ENCODE measurements around the gene PFDN1.

The PFDN1 gene

DNA sequence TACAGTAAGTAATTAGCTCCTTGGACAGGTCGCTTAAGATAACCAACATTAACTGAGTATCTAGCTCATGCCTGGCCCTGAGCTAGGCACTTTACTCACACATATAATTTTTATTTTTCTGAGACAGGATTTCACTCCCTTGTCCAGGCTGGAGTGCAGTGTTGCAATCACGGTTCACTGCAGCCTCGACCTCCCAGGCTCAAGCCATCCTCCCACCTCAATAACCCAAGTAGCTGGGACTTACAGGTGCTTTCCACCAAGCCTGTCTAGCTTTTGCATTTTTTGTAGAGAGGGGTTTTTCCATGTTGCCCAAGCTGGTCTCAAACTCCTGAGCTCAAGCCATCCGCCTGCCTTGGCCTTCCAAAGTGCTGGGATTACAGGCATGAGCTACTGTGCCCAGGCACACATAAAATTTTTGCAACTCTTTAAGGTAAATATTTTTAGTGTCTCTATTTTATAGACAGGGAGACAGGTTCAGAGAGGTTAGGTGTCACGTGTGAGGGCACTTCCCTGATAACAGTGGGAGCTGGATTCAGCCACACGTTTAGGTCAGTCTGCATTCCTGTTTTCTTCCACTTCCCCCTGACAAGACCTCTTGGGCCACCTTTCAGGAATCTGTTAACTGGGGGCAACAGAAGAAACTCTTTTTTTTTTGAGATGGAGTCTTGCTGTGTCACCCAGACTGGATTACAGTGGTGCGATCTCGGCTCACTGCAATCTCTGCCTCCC lies 25.3 kb upstream of the PFDN1 start:
- DNase-seq (ENCODE audit: low spot score): no peak

DNA sequence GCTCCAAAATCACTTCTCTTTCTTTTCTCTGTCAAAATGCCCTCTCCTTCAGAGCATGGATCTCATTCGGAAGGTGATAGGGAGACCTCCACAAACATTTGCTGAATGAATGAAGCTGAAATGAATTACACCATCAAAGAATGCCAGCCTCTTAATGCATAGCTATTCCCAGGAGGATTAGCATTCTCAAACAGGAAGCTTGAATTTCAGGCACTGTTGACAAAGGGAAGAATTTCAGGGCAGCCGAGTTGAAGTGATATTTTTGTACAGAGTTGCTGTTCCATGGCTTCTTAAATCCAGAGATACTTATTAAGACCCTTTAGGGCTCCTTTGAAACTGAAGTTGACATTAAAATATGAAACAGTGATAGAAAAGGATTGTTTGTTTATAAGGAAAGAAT lies 24.7 kb upstream of the PFDN1 start:
- DNase-seq (ENCODE audit: low spot score): no peak

DNA sequence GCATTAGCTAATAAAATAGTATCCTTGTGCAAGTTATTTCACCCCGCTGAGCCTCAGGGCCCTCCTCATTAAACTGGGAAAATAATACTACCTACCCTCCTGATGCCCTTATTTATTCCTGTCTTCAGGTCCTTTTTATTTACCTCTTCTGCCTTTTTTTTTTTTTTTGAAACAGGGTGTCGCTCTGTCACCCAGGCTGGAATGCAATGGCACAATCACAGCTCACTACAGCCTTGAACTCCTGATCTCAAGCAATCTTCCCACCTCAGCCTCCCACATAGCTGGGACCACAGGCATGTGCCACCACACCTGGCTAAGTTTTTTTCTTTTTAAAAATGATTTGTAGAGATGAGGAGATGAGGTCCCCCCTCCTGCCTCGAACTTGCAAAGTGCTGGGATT lies 22.6 kb upstream of the PFDN1 start:
- DNase-seq (ENCODE audit: low spot score): no peak

DNA sequence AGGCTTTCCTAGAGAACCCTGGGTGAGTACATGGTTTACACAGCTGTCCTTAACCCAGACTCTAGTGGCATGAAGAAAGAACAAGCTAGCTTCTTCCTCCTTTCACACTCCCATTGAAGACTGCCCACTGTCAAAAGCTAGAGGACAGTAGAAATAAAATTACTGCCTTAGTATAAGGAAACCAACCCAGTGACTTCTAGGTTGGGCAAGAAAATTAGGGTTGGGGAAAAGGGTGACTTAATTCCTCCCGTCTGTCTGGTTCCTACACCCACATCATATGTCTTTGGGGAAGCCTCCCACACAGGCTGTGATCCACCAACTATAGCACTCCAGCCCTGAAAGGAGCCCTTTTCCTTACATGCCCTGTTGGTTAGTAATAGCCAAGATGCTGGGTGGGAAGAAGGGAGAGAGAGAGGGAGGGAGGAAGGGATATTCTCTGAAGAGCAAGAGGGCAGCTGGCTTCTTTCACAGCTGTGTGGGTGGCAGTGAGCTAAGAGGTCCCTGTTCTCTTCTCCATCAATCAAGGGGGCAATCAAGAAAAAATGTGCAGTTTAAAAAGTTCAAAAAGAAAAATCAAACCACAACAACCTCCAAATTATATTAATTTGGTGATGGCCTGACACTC lies 21.8 kb upstream of the PFDN1 start:
- DNase-seq (ENCODE audit: low spot score): no peak

DNA sequence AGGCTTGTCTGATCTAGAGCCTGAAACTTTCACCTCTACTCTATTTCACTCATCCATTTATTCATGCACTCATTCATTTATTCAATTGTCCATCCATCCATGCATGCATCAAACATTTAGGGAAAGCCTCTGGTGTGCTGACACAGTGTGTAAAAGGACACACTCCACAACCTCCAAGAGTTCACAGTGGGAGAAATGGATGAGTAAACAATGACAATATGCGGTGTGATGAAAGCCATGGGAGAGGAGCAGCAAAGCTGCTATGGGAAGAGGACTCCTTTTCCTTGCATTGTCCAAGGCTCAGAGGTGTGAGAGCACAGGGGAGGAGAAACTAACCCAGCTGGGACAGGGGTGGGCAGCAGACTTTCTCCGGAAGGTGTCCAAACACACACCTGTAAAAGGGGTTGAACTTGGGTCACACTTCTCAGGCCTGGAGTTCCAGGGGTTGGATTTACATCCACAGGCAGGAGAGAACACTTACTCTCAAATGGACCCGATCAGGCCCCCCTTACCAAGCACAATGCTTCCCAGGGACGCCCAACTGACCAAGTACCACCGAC lies 21.2 kb upstream of the PFDN1 start:
- no peak for DNase-seq (ENCODE audit: low spot score)

DNA sequence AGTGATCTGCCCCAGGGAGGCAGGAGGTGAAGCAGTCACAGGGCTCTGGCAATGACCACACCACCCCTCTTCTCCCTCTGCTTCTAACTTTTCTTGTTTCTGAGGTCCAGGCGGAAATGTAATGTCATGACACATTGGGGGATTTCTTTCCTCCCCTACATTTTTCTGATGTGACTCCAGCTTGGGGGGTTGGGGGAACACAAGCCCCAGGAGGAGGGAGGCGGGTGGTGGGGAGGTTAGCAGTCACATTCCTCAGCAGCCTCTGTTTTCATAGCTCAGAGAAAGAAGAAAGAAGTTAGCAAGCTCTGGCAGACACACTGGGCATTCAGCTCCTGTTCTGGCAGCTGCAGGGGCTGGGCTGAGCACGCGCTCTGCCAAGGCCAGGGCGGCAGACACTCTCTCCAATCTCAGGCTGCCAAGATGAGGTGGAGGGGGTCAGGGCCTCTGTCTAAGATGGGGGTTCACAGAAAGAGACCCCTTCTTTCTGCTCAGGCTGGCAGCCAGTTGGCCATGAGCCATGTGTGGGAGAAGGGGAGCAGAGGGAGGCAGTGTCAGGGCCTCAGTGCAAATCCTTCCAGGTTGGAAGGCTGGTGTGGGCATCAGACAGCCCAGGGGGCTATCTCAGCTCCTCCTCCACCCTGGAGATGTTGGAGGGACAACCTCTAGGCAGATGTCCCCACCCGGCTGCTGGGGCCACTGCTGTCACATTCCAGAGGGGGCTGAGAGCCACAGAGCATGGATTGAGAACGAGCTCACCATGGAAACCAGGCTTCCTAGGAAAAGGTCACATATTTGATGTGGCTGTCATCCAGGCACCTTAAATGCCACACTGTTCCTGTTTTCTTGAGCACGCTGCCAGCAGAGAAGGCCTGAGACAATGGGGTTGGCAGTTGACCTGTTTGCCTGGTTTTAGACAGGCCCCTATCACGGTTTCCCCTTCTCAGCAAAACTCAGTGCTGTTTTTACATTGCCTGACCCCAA lies 20.1 kb upstream of the PFDN1 start:
- DNase-seq (ENCODE audit: low spot score): no peak

DNA sequence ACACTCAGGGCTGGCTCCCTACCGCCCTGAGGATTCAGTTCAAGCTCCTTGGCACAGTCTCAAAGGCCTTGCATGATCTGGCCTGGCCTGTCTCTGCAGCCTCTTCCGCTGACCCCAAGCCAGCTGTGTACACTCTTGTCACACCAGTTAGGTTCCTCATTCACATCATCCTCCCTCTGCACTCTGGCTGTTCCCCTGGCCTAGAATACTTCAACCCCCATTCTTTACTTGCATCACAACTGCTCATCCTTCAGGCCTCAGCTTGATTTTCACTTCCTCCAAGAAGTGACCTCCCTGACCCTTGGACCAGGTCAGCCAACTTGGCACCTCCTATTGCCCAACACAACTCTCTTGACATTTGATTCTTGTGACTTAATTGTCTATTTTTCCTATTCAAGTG lies 18.9 kb upstream of the PFDN1 start:
- DNase-seq (ENCODE audit: low spot score): no peak

DNA sequence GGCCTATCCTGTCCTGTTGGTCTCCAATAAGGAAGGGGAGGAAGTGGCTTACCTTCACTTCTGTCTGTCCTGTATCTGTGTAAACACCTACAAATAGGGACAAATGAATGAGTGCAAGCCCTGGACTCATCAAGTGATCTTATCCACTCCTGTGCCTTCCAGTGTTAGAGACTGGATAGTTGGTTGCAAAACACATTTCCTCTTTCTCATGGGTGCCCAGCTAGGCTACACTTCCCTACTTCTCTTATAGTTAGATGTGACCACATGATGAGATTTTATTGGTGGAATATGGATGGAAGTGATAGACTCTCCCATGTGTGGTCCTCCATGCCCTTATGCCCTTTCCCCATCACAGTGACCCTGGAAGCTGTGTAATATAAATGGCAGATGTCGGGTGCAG lies 16.9 kb upstream of the PFDN1 start:
- DNase-seq (ENCODE audit: low spot score): no peak

DNA sequence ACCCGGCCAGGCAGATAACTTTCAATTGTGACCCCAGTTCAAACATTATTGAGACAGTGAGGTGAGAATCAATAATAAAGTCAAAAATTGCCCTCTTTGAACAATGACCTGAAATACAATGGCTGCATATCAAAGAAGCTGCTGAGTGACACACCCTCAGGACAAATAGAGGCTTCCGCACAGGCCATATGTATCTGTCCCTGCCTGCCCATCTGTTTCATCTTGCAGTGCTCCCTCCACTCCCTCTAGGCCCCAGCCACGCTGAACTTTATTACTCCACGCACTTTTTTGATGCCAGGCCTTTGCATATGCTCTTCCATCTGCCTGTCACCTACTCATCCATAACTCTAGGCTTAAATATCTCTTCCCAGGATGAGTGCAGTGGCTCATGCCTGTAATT lies 15.9 kb upstream of the PFDN1 start:
- DNase-seq (ENCODE audit: low spot score): no peak

DNA sequence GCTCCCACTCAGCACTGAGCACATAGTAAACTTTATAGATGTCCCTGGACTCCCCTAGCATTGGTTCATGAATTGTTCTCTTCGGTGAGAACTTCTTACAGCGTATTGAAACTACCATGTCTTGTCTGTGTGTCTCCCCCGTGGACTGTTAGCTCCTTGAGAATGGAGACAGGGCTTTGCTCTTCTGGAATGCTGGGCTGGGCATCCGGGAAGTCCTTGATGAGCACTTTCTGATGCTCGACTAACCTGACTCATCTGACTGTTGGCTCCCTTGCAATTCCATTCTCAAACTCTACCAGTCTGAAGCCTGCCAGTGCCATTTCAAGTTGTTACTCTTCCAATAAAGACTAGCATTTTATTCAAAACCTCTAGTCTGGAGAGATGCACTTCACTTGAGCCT lies 15.0 kb upstream of the PFDN1 start:
- no peak for DNase-seq (ENCODE audit: low spot score)

DNA sequence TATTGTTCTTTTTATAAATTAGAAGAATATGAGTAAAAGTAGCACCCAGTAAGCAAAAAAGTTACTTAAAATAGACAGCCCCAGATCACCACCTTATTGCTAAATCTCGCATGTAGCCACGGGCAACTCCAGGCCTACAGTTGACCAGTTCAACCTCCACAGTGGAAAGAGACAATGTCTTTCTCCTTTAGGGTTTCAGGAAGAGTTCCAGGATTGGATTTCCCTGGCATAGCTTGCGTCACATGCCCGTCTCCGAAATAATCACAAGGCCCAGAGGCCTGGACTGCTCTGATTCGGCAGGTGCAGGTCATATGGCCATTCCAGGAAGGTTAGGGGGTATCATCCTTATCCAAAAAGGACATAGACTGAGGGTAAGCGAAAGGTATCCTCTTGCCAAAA lies 9.9 kb upstream of the PFDN1 start:
- DNase-seq (ENCODE audit: low spot score): no peak

DNA sequence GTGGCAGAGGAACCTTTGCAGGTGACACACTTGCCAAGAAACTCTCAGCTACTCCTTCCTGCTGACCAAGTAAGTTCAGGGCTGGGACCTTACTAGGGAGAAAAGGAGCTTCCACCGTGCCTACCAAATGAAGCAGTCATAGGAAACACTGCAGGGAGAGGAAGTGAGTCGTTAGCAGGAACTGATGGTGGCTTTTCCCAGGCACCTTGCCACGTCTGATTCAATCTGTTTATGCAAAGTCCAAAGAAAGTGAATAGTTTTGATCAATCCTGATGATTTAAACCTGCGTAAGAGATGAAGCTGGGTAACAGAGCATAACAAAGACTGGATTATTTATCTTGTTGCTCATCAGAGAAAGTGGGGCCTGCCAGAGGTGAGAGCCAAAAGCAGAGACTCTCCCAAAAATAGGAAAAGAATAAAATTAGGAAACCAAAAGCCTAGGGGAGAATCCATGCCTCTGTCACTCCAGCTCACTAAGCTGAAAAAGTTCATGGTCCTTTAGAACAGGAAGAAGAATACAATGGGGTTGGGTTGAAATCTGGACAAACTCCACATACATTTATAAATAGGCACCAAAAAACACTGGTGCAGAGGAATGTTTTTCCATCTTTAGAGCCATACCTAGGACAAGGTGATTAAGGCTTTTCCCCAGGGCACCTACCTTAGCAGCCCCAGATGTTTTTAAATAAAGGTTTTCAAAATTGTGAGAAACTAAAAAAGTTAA lies 9.3 kb upstream of the PFDN1 start:
- no peak for DNase-seq (ENCODE audit: low spot score)

DNA sequence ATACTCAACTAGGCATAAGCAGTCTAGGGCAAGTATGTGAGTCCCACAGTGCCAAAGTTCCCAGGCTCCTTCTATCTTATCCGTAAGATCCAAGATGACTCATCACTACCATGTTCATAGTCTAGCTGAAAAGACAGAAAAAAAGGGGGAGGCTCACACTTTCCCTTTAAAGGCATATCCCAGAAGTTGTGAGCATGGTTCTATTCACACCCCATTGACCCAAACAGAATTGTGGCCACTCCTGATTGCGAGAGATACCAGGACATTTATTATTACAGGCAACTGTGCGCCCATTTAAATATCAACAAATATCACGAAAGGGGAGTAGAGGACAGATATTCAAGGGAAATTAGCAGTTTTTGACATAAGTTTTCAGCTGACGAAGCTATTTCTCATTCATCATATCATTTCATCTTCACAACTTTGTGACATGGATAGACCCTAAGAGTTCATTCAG lies 8.1 kb upstream of the PFDN1 start:
- no peak for DNase-seq (ENCODE audit: low spot score)

DNA sequence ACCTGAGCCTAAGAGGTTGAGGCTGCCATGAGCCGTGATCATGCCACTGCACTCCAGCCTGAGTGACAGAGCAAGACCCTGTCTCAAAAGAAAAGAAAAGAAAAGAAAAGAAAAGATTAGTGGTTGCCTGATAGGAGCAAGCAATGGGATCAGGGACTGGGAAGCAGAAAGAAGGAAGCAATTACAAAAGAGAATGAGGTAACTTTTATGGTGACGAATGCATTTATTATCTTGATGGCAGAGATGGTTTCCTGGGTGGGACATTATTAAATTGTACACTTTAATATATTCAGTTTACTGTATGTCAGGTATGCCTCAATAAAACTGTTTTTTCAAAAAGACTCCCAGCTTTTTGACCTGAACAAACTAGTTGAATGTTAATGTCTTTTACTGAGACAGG lies 7.5 kb upstream of the PFDN1 start:
- no peak for DNase-seq (ENCODE audit: low spot score)

DNA sequence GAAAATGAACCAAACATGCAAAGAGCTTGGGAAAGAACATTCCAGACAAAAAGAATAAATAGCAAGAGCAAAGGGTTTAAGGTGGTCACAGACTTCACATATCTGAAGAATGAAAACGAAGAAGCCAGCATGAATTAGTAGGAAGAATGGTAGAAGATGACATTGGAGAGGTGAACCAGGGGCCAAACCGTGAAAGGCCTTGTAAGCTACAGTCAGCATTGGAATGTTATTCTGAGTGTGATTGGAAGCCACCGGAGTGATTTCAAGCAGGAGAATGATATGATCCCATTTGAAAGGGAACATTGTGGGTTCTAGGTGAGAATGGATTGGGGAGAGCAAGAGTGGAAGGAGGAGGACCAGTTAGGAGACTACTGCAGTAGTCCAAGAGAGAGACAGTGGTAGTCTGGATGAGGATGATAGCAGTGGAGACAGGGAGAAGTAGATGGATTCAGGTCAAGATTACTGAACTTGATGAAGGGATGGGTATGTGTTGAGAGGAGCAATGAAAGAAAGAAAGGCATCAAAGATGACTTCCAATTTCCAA lies 6.9 kb upstream of the PFDN1 start:
- DNase-seq (ENCODE audit: low spot score): no peak

DNA sequence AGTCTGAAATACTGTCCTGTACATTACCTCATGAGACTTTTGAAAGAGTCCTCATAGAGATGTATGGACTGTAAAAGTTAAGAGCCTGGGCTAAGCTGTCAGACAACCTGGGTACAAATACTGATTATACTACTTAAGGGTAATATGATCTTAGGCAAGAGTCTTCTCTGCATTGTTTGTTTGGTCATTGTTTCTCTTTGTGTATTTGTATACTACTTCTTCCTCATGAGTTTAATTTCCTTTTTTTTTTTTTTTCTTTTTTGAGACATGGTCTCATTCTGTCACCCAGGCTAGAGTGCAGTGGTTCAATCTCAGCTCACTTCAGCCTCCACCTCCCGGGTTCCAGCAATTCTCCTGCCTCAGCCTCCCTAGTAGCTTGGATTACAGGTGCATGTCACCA lies 2.6 kb upstream of the PFDN1 start:
- no peak for DNase-seq (ENCODE audit: low spot score)

DNA sequence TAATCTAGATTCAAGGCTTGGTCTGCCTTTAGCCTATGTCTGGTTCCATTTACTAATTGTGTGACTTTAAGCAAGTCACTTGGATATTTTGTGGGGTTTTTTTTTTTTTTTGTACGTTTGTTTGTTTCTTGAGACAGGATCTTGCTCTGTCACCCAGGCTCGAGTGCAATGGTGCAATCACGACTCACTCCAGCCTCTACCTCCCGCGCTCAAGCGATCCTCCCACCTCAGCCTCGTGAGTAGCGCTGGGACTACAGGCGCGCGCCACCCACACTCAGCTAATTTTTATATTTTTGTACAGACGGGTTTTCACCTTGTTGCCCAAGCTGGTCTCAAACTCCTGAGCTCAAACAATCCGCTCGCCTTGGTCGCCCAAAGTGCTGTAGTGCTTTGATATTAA lies 1.1 kb upstream of the PFDN1 start:
- no peak for DNase-seq (ENCODE audit: low spot score)

DNA sequence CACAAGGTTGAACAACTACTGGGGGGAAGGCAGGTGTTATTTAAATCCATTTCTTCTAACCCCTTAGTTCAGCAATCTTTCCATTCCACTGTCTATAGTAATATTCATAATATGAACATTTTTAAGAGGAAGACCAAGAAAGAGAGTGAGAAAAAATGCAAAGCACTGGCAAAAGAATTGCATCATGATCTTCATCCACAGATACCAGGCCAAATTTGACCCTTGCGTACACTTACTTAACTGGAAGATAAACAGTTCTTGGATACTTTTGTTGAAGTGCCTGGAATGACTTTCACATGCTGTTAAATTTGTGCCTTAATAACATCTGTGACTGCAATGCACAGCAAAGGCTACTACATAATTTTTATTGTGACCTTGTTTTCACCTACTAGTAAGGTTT lies 1.8 kb downstream of the PFDN1 start:
- DNase-seq (ENCODE audit: low spot score): no peak

DNA sequence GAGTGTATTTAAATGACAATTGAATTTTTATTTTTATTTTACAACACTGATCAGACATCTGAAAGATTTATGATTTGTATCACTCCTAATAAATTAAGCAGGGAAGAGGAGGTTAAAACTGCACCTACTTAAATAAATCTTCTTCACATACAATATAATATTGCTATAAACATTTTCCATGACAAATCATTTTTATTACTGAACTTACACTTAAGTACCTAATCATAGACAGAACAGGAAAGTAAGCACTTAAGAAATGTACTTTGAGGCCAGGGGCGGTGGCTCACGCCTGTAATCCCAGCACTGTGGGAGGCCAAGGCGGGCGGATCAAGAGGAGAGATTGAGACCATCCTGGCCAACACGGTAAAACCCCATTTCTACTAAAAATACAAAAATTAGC lies 3.8 kb downstream of the PFDN1 start:
- no peak for DNase-seq (ENCODE audit: low spot score)

DNA sequence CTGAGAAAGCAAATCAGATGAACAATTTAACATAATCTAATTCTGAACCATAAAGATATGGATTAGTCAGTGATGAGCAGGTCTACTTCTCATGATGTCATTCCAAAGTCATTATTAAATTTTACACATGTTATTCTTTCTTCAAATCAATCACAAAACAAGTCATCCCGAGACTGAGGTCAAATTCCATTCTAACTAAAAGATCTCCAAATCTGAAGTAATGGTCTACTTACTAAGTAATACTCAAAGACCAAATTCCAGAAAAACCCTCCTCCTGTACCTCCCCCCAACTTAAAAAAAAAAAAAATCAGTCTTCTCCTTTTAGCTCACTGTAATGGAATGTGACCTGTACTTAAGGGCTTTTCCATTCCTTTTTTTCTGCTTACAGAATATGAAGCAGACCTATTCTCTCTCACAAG lies 4.7 kb downstream of the PFDN1 start:
- DNase-seq (ENCODE audit: low spot score): no peak

DNA sequence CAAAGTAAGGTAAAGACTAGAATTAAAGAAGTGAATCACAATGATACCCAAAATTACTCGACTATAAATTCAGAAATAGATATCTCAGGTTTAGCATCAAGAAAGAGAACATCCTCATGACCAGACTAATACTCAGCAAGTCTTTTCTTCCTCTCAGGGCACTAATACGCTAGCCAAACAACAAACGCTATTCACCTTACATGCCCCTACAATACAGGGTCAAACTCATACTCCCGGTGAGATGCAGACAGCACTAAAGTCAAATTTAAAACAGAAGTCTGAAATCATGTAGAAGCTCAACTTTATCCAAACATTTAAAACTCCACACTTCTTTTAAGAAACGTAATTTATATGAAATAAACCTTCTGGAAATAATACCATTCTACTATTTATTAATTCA lies 5.6 kb downstream of the PFDN1 start:
- DNase-seq (ENCODE audit: low spot score): no peak

DNA sequence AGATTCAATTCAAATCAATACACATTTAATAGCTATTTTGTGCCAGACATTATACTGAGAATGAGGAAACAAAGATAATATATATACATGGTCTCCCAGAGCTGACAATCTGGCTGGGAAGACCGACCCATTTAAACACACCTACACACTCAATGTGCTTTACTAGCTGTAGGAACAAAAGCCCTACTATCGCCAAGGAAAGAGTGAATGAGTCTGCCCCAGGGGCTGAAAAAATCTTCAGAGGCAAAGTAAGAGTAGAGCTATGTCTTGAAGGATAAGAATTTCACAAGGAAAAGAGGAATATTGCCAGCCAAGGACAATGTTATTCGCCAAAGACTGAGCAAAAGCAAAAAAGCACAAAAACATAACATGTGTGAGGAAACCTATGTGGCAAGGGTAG lies 6.6 kb downstream of the PFDN1 start:
- DNase-seq (ENCODE audit: low spot score): no peak

Data from CD4-positive, alpha-beta T cell treated with Interleukin-15 for 4 hours (primary cell).